AG08395 (cell line): ENCODE data around the gene DDX52.
"Not testable (repeated sequence)": the region's sequence is repeated elsewhere in the genome, so short reads cannot be mapped to it uniquely, and the experiment has no call there.

Experiments used
- DNase-seq: peaks from one replicate; pipeline ENCODE4 v3.0.0; 2012; ENCODE audit warnings: mixed read lengths, low spot score

DDX52 gene, protein sequence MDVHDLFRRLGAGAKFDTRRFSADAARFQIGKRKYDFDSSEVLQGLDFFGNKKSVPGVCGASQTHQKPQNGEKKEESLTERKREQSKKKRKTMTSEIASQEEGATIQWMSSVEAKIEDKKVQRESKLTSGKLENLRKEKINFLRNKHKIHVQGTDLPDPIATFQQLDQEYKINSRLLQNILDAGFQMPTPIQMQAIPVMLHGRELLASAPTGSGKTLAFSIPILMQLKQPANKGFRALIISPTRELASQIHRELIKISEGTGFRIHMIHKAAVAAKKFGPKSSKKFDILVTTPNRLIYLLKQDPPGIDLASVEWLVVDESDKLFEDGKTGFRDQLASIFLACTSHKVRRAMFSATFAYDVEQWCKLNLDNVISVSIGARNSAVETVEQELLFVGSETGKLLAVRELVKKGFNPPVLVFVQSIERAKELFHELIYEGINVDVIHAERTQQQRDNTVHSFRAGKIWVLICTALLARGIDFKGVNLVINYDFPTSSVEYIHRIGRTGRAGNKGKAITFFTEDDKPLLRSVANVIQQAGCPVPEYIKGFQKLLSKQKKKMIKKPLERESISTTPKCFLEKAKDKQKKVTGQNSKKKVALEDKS

DNA sequence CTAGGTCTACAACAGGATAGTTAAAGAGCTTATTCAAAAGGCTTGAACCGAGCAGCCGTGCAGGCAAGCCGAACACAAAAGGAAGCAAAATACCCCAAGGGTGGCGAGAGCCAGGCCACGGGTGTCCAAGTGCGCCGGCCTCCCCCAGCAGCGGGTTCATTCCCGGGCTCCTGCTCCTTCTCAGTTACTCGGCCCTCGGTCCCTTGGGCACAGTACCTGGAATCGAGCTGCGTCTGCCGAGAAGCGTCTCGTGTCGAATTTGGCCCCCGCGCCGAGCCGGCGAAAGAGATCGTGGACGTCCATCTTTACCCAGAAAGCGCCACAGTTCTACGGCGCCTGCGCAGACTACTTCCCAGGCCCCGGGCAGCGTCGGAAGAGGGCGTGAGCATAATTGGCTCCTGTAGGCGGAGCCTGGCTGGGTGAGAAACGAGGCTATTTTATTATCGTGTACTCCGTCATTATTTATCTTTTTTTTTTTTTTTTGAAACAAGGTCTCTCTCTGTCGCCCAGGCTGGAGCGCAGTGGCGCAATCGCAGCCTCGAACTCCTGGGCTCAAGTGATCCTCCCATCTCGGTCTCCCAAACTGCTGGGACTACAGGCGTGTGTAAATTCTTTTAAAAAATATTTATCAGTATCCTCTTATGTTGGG is at the start of gene DDX52:
DDX52 (minus strand) TSS at position 329 of the 649 bp plus-strand sequence; CDS start at position 303, 26 bp downstream.
- DNase-seq: peak; percentile 98

DNA sequence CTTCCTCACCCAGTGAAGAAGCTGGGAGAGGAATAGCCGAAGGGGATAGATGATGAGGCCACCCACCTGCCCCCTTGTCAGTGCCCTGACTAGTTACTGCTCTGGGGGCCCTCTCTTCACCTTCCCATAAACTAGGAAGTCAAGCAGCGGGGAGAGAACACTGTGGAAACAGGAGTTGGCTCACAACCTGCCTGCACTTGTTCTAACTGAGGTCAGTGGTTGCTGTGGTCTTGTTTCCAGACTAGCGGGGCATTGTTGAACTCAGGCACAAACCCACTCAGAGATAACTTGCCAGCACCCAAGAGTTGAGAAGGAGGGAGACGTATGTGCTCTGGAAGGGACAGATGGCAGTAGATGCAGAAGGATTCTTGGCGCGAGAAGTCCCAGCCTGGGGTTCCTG is 48.6 kb upstream of the DDX52 start:
- no peak for DNase-seq

DNA sequence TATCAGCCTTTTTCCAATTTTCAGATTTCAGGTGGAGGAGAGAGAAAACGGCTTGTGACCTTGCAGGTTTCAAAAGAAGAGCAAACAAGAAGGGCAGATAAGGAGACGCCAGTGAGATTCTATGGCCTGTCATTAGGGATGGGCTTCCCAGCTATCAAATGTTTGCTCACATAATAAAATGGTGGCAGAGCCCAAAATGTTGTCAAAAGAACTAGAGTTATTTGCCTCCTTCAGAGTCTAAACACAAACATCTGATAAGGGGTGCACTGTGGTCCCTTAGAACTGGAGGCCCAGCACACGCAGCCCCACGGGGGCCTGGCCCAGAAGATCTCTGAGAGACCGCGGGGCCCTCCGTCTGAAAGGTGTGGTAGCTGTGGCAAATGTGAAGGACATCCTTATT is 46.1 kb upstream of the DDX52 start:
- DNase-seq: no peak

DNA sequence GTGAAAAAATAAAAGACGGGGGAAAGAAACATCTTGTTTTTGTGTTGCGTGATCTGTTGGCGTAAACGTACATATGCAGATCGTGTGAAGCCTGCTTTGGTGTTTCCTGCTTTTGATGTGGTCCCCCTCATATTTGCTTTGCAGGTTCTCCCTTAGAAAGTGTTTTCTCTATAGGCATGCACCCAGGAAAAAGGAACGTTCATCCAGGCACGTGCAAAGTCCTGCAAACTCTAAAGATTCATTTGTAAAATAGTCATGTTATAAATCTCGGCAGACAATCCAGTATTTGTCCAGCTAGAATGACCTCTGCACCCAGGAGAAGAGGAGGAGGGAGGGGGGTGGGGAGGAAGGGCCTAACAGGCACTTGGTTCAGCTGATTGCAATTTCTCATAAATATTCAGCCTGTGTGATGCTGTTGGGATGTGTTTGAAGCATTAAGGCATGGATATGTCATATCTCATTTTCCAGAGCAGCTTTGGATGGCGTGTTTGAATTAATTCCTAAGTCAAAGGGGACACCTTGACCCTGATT is 40.3 kb upstream of the DDX52 start:
- DNase-seq: no peak

DNA sequence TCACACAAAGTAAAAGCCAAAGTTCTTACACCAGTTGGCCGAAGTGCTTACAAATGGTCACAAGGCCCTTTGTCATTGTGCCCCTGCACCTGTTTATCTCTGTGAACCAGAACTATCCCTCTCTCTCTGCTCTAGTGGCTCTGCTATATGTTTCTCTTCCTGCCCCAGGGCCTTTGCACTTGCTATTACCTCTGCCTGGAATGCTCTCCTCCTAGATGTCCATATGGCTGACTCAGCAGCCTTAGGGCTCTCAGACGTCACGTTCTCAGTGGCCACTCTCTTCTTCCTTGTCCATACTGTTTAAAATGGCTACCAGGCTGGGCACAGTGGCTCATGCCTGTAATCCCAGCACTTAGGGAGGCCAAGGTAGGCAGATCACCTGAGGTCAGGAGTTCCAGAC is 38.8 kb upstream of the DDX52 start:
- no peak for DNase-seq

DNA sequence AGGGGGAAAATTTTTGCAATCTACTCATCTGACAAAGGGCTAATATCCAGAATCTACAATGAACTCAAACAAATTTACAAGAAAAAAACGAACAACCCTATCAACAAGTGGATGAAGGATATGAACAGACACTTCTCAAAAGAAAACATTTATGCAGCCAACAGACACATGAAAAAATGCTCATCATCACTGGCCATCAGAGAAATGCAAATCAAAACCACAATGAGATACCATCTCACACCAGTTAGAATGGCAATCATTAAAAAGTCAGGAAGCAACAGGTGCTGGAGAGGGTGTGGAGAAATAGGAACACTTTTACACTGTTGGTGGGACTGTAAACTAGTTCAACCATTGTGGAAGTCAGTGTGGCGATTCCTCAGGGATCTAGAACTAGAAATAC is 36.7 kb upstream of the DDX52 start:
- DNase-seq: not testable (repeated sequence)

DNA sequence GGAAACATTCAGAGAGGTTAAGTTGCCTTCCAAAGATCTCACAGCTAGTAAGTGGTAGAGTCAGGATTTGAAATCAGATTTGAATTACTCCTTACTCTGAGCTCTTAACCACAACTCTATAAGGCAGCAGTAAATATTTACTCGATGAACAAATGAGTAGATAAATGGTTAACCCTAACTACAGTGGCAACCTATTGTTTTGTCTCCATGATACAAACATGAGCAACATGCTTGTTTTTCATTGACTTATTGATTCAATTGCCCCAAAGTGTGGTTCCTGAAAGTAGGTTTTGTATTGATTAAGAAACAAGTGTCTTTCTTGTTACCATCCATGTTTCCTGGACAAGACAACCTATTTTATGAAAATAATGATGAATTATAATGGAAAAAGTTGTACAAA is 34.8 kb upstream of the DDX52 start:
- no peak for DNase-seq

DNA sequence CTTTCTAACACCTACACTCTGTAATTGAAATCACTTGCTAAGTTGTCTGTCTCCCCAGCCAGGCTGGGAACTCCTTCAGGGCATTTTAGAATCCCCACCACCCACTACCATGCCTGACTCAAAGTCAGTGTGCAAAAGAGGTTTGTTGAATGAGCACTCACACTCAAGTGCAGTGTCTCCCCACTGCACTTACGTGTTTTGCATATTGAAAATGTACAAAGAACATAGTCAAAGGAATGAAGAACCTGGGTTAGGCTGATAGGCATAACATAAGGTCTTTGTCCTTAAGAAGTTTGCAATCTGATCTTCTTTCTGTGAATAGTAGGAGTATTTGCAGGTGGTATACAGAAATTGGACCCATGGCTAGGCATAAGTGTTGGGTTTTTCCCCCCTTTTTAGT is 33.8 kb upstream of the DDX52 start:
- DNase-seq: no peak

DNA sequence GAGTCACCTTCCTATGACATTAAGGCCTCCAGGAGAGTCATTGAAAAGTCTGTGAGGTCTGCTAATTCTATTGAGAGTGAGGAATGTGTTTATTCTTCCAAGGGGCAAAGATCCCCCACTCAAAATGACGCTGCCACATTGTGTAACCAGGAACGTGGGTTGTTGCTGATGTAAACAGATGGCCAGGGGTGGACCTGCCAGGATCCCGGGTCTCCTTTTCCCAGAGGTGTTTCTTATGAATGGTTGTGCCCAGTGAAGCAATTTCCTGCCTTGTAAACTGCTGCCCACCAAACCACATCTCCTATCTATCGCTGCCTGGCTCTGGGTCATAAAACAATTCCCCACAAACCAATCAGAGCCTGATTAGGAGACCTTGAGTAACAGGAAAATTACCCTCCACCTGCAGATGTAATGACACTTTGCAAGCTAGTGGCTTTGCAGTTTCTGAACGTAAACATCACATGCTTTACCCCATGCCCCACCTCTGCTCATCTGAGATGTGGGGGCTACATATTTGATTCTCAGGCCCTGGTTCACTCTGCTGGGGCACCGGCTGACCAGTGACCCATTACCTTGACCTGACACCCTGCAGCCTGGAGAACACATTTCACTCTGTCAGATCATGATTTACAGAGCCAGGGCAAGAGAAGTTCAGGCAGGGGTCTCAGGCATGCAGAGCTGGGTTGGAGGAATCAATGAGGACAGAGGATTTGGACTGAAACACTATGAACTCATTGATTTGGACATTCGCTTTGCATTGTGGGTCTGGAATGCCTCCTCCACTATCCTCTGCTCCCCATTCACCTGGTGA is 33.1 kb upstream of the DDX52 start:
- no peak for DNase-seq

DNA sequence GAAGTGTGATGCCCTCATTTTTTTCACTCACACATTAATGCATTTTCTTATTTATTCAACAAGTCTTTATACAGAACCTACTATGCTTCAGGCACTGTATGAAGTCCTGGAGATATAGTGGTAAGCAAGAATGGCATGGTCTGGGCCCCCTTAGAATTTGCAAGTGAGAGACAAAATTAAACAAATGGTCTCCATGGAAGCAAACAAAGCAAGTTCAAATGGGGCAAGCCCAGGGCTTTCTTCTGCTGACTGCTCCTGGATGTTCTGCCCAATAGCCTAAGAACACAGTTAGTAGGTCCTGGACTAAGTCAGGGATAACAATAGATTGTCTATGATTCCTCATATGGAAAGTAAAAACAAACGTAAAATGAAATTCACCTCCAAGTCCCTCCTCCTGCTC is 31.3 kb upstream of the DDX52 start:
- no peak for DNase-seq

DNA sequence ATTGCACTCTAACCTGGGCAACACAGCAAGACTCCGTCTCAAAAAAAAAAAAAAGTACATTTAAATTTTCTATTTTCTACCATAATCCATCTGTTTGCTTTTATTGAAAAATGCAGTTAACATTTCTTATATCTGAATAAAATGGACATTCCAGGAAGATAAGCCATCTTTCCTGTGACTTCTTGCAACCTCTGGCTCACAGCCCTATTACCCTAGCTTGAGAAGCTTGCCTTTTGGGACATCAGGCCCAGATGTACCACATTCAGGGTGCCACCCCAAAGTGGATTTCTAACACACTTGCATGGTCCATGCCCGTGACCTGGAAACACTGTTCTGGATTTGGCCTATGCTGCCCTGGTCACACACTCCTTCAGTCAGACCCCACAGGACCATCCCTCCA is 30.1 kb upstream of the DDX52 start:
- DNase-seq: peak; percentile 13

DNA sequence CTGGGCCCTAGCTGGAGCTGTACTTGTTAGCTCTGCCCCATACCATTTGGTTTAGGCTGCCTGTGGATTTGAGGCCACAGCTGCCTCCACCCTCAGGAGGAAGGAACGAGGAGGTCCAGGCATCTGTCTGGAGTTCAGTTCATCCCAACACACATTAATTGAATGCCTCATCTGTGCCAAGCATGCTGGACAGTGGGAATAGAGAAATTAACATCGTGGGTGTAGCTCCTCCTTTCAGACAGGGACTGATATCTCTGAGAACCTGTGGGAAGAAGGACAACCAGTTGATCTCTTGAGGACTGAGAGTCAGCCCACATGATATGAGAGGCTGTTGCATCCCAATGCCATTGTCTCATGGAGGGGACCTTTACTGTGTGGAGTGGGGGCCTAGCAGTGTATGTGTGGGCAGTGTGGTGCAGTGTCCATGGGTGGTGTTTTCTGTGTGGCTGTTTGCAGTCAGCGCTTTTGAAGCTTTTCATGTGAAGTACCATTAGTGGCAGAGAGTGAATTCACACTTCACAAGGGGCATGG is 29.4 kb upstream of the DDX52 start:
- peak; percentile 13 for DNase-seq

DNA sequence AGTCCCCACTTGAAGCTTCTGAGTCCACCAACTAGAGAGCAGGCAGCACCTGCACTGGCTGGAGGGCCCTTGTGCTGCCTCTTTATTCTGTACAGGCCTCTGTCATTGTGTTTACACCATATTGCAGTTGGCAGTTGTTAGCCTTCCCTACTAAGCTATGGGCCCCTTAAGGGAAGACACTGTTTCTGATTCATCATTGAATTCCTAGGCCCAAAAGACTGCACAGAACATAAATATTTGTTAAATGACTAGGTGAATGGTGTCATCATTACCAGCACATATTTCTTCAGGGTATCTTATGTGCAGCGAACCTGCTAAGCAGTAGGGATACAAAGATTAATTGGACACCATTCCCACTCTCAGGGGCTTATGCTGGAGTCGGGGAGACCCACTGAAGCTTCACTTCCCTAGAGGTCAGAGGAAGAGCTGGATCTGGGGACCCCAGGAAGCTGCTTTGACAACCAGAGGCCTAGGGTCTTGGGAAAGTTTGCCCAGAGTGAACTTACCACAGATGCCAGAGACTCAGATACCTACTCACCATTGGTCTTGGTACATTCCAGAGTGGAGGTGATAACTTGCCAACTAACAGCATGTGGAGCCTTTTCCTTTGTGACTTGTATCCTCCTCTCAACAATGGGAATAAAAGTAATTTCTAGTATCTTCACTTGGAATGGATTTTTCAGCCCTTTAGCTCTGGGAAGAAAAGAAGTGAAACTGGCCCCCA is 28.7 kb upstream of the DDX52 start:
- peak; percentile 90 for DNase-seq

DNA sequence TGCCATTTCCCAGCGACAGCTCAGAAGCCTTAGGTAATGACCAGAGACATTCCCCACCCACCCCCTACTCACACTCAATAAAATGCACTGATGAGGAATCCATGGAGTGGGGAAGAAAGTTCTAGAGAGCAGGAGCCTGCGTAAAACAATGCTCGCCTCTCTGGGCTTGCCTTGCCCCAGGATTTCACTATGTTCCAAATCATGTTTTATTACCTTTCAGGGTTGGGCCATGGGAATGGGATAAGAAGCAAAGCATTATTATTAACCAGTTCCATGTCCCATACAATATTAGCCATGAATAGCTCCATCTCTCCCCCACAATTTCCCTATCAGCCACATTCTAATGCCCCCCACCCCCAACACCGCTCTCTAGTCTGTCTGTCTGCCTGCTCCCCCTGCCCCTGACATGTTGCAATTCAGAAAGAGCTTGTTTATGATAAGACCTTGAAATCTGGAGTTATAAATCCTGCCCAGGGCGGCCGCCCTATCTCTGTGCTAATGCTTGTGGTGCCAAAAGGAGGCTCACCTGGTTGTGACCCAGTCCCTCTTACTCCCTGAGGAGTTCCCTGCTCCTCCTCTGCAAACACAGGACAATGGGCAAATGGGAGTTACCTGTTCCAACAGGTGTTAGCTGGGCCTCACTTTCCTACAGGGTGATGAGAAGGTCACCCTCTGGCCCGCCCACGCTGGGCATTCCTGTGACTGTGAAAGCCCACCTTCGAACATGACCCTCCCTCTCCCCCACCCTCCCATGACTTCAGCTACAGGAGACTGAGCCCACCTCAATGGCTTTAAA is 28.0 kb upstream of the DDX52 start:
- DNase-seq: no peak

DNA sequence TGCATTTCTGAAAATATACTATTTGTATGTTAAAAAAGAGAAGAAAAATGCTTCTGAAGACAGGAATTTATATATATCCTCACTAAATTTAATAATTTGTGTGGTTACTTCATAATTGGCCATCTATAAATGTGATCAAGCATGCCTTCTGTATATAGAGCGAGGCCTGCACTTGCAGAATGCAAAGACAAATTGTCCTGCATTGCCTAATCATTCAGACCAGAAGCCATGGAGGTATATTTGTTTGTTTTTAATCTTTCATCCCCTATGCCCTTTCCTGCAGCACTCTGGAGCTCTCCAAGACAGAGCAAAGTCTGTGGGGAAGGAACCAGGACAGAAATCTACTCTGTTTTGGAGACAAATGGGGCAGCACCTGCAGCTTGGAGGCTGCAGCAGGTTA is 23.8 kb upstream of the DDX52 start:
- no peak for DNase-seq

DNA sequence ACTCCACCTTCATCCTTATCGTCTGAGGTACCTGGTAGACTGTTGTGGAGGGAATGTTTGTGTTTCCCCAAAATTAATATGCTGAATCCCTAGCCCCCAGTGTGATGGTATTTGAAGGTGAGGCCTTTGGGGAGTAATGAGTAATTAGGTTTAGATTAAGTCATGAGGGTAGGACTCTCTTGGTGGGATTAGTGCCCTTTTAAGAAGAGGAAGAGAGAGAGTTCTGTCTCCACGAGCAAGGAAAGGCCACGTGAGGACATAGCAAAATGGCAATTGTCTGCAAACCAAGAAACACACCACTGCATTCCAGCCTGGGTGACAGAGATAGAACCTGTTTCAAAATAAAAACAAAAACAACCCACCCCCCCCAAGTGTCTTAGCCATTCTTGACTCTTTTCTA is 21.0 kb upstream of the DDX52 start:
- DNase-seq: no peak

DNA sequence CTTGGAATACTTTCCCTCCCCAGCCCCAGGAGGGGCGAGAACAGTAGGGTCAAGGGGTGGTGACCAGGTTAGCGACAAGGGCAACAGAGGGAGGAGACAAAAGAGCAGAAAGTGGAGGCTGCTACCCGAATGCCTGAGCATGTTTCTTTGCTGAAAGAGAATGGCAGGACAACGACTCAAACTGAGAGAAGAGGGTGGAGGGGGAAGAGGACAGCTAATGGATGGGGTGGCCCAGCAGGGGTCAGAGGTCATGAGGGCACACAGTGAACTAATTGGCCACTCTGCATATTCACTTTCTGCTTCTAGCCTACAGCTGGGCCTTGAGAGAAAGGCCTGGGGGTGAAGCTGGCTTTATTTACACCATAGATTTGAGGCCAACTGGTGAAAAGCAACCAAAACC is 19.1 kb upstream of the DDX52 start:
- no peak for DNase-seq

DNA sequence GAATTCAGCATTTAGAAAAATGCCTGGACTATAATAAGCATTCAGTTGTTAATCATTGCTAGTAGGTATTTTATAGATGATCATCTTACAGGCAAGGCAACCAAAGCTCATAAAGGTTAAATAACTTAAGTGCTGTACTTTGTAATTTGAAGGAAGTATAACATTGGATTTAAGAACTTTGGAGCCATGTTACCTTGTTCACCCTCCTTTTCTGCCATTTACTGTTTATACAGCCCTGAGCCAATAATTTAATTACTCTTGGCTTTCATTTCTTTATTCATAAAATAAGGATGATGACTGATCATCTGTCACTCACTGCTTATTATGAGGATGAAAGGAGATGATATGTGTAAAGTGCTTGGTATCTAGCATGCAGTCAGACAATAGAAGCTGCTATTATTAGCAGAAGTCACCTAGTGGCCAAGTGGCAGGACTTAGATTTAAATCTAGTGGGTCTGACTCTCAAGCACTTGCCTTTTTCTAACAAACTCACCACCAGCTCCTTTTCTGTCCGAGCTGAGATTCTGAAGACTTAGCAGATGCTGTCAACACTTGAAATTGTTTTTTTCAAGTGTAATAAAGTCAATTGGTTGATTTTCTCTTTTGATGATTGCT is 18.3 kb upstream of the DDX52 start:
- DNase-seq: no peak

DNA sequence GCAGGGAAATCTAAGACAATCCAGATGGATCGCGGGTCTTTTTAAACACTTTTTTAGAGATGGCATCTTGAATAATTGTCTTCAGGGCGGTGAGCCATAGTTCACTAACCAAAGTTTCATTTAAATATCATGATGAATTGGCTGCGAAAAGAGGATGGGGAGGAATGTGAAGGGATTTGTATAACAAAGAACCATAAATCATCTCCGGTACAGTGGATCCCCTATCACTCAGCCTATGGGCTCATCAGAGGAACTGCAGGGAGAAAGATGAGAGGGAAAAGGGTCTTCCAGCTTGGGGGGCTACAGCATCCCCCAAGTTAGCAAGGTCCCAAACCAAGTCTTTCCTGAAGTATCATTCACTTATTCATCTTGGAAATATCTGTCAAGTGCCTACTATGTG is 16.7 kb upstream of the DDX52 start:
- no peak for DNase-seq

DNA sequence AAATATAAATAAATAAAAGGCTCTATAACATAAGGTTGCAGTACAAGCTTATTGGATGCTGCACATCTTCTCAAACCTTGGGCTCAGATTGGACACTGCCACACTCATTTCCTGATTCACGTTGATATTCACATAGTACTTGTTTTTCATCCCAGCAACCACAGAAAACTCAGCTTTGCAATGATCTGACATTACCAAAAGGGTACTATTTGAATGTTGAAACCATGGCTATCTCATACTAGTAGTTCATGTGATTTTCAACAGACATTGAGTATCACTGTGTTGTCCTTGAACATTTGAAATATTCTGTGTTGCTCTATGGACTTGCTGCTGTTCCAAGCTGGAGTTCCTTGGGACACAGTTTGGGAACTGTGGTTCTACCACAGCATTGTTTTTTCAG is 14.0 kb upstream of the DDX52 start:
- no peak for DNase-seq
